Activated B cell treated with CpG ODN at 0.5 μM for 24 hours (primary cell): Measurements from ENCODE around the gene MCC. TPM values are rescaled to one million over a fixed set of nuclear protein-coding genes. Genes with fewer than 3 reads are reported as not detected.

Source experiments
- ATAC-seq: fragments of 200-7000 bp; cut with Tn5 transposase; one replicate; pipeline ENCODE4 v1.10.0; 2021; ENCODE audit warnings: low read depth, mild to moderate bottlenecking, moderate library complexity
- CTCF ChIA-PET: fragments of 350-600 bp; sonication (Branson Sonifier 250); formaldehyde crosslinking; loops from one replicate; lab custom pipeline; 2021; ENCODE audit warnings: antibody characterized with exemption; lab: Charles Lee
- POLR2A ChIA-PET: fragments of 350-600 bp; sonication (Branson Sonifier 250); formaldehyde crosslinking; loops from one replicate; lab custom pipeline; 2021; ENCODE audit warnings: antibody characterized with exemption; lab: Charles Lee
- DNase-seq: peaks from one replicate; pipeline ENCODE4 v3.0.0; 2022
- H3K27ac Mint-ChIP-seq: one replicate; pipeline ENCODE4 v1.8.0; 2020; ENCODE audit warnings: mixed read lengths
- H3K27me3 Mint-ChIP-seq: one replicate; pipeline ENCODE4 v1.8.0; 2021; ENCODE audit warnings: mixed read lengths
- H3K36me3 Mint-ChIP-seq: one replicate; pipeline ENCODE4 v1.8.0; 2021; ENCODE audit warnings: low read depth, mixed read lengths
- H3K4me1 Mint-ChIP-seq: one replicate; pipeline ENCODE4 v1.8.0; 2021; ENCODE audit warnings: mixed read lengths
- H3K4me3 Mint-ChIP-seq: one replicate; pipeline ENCODE4 v1.8.0; 2020; ENCODE audit warnings: mild to moderate bottlenecking, mixed read lengths
- H3K9me3 Mint-ChIP-seq: one replicate; pipeline ENCODE4 v1.8.0; 2020; ENCODE audit warnings: mixed read lengths
- intact Hi-C: fragments of 100-400 bp; cut with micrococcal nuclease; formaldehyde crosslinking; loops from one replicate; pipeline ENCODE4 v1.15.1; 2024
- total RNA-seq: library from RNA; stranded (reverse); gene quantifications from 2 replicates; pipeline ENCODE4 v1.2.3, GENCODE V29; 2022
- TF ChIP-seq, protein P1 (sequence below): fragments of 200-600 bp; IDR thresholded peaks from one replicate; pipeline ENCODE4 v1.8.0; 2022; ENCODE audit warnings: antibody characterized with exemption, mild to moderate bottlenecking

The MCC gene
- total RNA-seq, 1 donor from 2014 or later, result 0.22 TPM

DNA sequence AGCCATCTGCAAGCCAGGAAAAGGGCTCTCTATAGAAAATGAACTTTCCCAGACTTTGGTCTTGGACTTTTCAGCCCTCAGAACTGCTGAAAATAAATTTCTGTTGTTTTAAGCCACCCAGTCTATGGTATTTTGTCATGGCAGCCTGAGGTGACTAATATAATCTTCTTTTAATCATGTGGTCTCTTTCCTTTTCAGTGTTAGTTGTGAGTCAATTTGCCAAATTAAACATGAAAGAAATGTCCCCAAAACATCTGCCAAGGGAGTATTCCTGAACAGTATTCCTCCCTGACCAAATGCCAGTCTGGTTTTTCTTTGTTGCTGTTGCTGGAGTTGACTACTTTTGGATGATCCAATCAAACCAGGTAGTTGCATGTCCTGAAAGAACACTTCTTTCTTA, 20.5 kb upstream of the MCC start:
- H3K4me3 Mint-ChIP-seq, result no peak overlapping the region
- no peak overlapping the region for H3K27ac Mint-ChIP-seq
- POLR2A ChIA-PET, result no interaction called here
- DNase-seq (no peak), ATAC-seq (no peak)
- CTCF ChIA-PET, result no interaction called here
- intact Hi-C loops, result loop anchor here (2.0 kb wide), 1 partner anchor 16 kb away; no protein-coding TSS in a partner anchor
- H3K9me3 Mint-ChIP-seq, result no peaks in the 10 kb centered on the region
- TF ChIP-seq, protein P1, sequence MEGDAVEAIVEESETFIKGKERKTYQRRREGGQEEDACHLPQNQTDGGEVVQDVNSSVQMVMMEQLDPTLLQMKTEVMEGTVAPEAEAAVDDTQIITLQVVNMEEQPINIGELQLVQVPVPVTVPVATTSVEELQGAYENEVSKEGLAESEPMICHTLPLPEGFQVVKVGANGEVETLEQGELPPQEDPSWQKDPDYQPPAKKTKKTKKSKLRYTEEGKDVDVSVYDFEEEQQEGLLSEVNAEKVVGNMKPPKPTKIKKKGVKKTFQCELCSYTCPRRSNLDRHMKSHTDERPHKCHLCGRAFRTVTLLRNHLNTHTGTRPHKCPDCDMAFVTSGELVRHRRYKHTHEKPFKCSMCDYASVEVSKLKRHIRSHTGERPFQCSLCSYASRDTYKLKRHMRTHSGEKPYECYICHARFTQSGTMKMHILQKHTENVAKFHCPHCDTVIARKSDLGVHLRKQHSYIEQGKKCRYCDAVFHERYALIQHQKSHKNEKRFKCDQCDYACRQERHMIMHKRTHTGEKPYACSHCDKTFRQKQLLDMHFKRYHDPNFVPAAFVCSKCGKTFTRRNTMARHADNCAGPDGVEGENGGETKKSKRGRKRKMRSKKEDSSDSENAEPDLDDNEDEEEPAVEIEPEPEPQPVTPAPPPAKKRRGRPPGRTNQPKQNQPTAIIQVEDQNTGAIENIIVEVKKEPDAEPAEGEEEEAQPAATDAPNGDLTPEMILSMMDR, result no peak
- H3K36me3 Mint-ChIP-seq, result peaks cover 1% of the 10 kb centered on the region
- peaks cover 42% of the 10 kb centered on the region for H3K27me3 Mint-ChIP-seq
- H3K4me1 Mint-ChIP-seq, result peaks cover 7% of the 10 kb centered on the region

DNA sequence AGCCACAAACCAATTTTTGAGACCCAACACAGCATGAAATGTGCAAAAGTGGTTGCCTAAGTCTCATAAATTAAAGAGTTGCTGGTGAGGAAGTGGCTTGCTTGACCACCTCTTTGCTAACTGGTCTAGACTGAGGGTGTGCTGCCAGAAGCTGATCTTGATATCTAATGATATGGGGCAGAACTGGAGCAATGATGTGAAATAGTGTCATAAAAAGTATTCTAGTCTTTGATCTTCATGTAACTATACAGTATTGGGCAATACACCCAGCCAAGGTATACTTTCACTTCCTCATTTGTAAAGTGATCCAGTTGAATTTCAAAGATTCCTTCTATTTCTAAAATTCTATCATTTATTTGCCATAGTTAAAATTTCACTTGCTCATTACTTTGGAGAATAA, 19.3 kb upstream of the MCC start:
- ChIA-PET CTCF (interaction anchor here (1.0 kb wide), 1 partner anchor 18 kb away, joined by 3 read pairs; no protein-coding TSS in a partner anchor), POLR2A (no interaction called here)
- TF ChIP-seq, protein P1, result no peak
- Mint-ChIP-seq H3K4me1 (no peaks in the 10 kb centered on the region), H3K27ac (no peak overlapping the region), H3K27me3 (peaks cover 52% of the 10 kb centered on the region), H3K9me3 (no peaks in the 10 kb centered on the region), H3K36me3 (no peaks in the 10 kb centered on the region), H3K4me3 (no peak overlapping the region)
- intact Hi-C loops, result no loop called here
- DNase-seq (no peak), ATAC-seq (no peak)

DNA sequence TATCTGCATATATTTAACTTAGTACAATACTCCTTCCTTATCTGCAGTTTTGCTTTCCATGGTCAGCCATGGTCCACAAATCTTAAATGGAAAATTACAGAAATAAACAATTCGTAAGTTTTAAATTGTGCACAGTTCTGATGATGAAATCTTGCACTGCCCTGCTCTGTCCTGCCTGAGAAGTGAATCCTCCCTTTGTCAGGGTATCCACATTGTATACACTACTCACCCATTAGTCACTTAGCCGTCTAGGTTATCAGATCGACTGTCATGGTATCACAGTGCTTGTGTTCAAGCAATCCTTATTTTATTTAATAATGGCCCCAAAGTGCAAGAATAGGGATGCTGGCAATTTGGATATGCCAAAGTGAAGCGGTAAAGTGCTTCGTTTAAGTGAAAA, 16.9 kb upstream of the MCC start:
- intact Hi-C loops, result no loop called here
- no peaks in the 10 kb centered on the region for H3K36me3 Mint-ChIP-seq
- DNase-seq, result no peak
- H3K27me3 Mint-ChIP-seq, result peaks cover 67% of the 10 kb centered on the region
- H3K4me3 Mint-ChIP-seq, result no peak overlapping the region
- H3K27ac Mint-ChIP-seq, result no peak overlapping the region
- no peaks in the 10 kb centered on the region for H3K4me1 Mint-ChIP-seq
- POLR2A ChIA-PET, result no interaction called here
- TF ChIP-seq, protein P1, result no peak
- peaks cover 9% of the 10 kb centered on the region for H3K9me3 Mint-ChIP-seq
- CTCF ChIA-PET, result no interaction called here
- ATAC-seq, result no peak

DNA sequence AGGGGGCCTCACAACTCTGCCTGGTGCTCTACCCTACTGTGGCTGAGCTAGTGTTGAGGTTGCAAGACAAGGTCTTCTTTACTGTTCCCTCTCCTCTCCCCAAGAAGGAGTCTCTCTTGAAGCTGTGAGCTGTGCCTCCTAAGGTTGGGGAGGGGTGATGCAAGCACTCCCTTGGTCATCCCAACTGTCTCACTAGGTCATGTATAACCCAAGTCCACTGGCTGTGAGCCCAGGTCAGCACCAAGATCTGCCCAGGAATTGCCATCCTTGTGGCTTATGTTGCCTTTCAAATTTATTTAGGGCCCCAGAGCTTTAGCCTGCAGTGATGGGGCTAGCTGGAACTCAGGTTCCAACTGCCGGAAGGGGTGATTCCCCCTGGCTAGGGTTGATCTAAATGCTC, 14.9 kb upstream of the MCC start:
- H3K9me3 Mint-ChIP-seq, result peaks cover 13% of the 10 kb centered on the region
- ATAC-seq (no peak), DNase-seq (no peak)
- ChIA-PET CTCF (no interaction called here), POLR2A (interaction anchor here (0.8 kb wide), 1 partner anchor 754 kb away, joined by 3 read pairs; no protein-coding TSS in a partner anchor)
- H3K36me3 Mint-ChIP-seq, result no peaks in the 10 kb centered on the region
- peaks cover 66% of the 10 kb centered on the region for H3K27me3 Mint-ChIP-seq
- no peaks in the 10 kb centered on the region for H3K4me1 Mint-ChIP-seq
- TF ChIP-seq, protein P1, result no peak
- no peak overlapping the region for H3K4me3 Mint-ChIP-seq
- no peak overlapping the region for H3K27ac Mint-ChIP-seq
- intact Hi-C loops, result no loop called here

DNA sequence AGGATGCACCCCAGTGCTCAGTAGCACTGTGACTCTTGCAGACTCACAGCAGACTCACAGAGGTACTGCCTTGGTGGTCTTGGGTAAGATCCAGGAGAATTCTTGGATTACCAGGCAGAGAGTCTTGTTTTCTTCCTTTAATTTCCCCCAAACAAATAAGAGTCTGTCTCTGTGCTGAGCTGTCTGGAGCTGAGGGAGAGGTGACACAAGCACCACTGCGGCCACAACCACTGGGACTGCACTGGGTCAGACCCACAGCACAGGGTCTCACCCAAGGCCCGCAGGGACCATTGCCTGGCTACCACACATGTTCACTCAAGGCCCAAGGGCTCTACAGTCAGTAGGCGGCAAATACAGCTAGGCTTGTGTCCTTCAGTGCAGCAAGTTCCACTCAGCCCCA, 13.8 kb upstream of the MCC start:
- CTCF ChIA-PET, result no interaction called here
- Mint-ChIP-seq H3K27me3 (peaks cover 62% of the 10 kb centered on the region), H3K9me3 (peaks cover 13% of the 10 kb centered on the region), H3K36me3 (no peaks in the 10 kb centered on the region), H3K4me3 (no peak overlapping the region), H3K4me1 (no peaks in the 10 kb centered on the region), H3K27ac (no peak overlapping the region)
- DNase-seq (no peak), ATAC-seq (no peak)
- intact Hi-C loops, result no loop called here
- TF ChIP-seq, protein P1, result no peak
- POLR2A ChIA-PET, result interaction anchor here (0.8 kb wide), 1 partner anchor 753 kb away, joined by 3 read pairs; no protein-coding TSS in a partner anchor
